ENCODE measurements around the gene ATR. TPM values are rescaled to one million over a fixed set of nuclear protein-coding genes. Genes with fewer than 3 reads are reported as not detected.
"Not testable (repeated sequence)": the region's sequence is repeated elsewhere in the genome, so short reads cannot be mapped to it uniquely, and the experiment has no call there.

The ATR gene
- total RNA-seq, 1 experiment from 2014 or later: 24.7 TPM

DNA sequence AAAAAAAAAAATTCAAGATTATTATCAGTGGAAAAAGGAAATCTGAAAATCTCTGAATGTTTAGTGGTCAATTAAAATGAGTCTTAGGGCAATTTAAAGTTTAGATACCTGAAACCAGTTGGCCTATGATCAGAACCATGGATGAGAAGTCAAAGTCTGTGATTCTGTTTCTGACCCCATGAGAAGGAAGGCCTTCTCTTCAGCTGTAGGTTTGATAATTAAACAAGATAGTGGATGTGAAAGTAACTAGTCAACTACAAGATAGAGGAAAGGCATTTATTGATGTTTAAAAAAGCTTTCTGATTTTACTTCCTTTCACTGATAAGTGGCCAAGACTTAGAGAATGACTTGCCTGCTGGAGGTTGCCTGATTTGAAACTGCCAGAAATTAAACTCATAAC is 26.4 kb upstream of the ATR start:
- Histone ChIP-seq H3K79me2 (ENCODE audit: insufficient read depth, low read length) (peaks cover 16% of the 10 kb centered on the region; the same call in 1 of the 2 replicates), H4K20me1 (ENCODE audit: insufficient read depth) (no peaks in the 10 kb centered on the region), H3K4me2 (ENCODE audit: low read length) (no peak overlapping the region), H2AFZ (ENCODE audit: low read depth, low read length, poor library complexity, severe bottlenecking) (no peak overlapping the region), H3K27ac (ENCODE audit: low read depth, low read length) (no peak overlapping the region), H3K27me3 (ENCODE audit: insufficient read depth, low read length) (no peaks in the 10 kb centered on the region), H3K4me1 (ENCODE audit: control insufficient read depth in 1 of 2, insufficient read depth in 2 of 2, low read length in 2 of 2) (no peaks in the 10 kb centered on the region), H3K4me3 (replicated peaks in 1 of 2; ENCODE audit: low read depth in 1 of 2, low read length in 2 of 2) (no peak overlapping the region), H3K36me3 (ENCODE audit: control insufficient read depth in 1 of 2, insufficient read depth in 2 of 2, low read length in 2 of 2) (no peaks in the 10 kb centered on the region), H3K9me3 (ENCODE audit: control insufficient read depth in 1 of 2, insufficient read depth in 1 of 2, low read depth in 1 of 2, low read length in 2 of 2) (no peaks in the 10 kb centered on the region), H3K9ac (ENCODE audit: low read length) (no peak overlapping the region), H3K9me2 (ENCODE audit: insufficient read depth) (no peaks in the 10 kb centered on the region)
- POLR2A ChIA-PET: no interaction called here
- ATAC-seq: no peak
- no TSS peak for BruUV-seq (replicated peaks)
- no peak for TF ChIP-seq EGR1 (IDR thresholded peaks at IDR 0.05; ENCODE audit: low read depth)
- TF ChIP-seq EZH2phosphoT487 (IDR thresholded peaks at IDR 0.05; ENCODE audit: borderline replicate concordance): no peak
- TF ChIP-seq EZH2 (IDR thresholded peaks at IDR 0.05): no peak
- no peak for TF ChIP-seq CTCF (IDR thresholded peaks at IDR 0.05 in 2 of 3, conservative IDR thresholded peaks at IDR 0.05 in 1 of 3; ENCODE audit: borderline replicate concordance in 1 of 3, insufficient read depth in 1 of 3, low read depth in 2 of 3, low read length in 2 of 3)
- TF ChIP-seq JUND (IDR thresholded peaks at IDR 0.05): no peak
- TF ChIP-seq CEBPB (IDR thresholded peaks at IDR 0.05; ENCODE audit: low read depth): no peak
- no peak for TF ChIP-seq CBX3 (IDR thresholded peaks at IDR 0.05; ENCODE audit: low read depth)
- TF ChIP-seq RAD21 (IDR thresholded peaks at IDR 0.05; ENCODE audit: low read depth): no peak
- CTCF ChIA-PET: no interaction called here
- intact Hi-C loops (cut with micrococcal nuclease): no loop called here
- RAD21 ChIA-PET (ENCODE audit: low non-redundant PET in 1 of 2, low total read pairs in 2 of 2, uncharacterized antibody in 2 of 2, unreplicated experiment in 2 of 2): no interaction called here
- no peak for DNase-seq (ENCODE audit: low read depth, low spot score)

DNA sequence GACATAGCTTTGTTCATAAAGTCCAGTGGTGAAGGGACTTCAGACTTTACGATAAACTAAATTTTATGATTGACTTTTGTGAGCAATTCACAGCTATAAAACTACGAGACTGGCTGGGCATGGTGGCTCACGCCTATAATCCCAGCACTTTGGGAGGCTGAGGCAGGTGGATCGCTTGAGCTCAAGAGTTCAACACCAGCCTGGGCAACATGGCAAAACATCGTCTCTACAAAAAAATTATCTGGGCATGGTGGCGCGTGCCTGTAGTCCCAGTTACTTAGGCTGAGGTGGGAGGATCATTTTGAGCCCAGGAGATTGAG is 24.8 kb upstream of the ATR start:
- BruUV-seq (replicated peaks); CTCF ChIA-PET: not testable (repeated sequence)

More for the DNA sequence above, 24.8 kb upstream of the ATR start:
- ATAC-seq; H3K4me1 ChIP-seq (ENCODE audit: control insufficient read depth in 1 of 2, insufficient read depth in 2 of 2, low read length in 2 of 2); H3K9me3 ChIP-seq (ENCODE audit: control insufficient read depth in 1 of 2, insufficient read depth in 1 of 2, low read depth in 1 of 2, low read length in 2 of 2); POLR2A ChIA-PET; RAD21 ChIA-PET (ENCODE audit: low non-redundant PET in 1 of 2, low total read pairs in 2 of 2, uncharacterized antibody in 2 of 2, unreplicated experiment in 2 of 2); DNase-seq (ENCODE audit: low read depth, low spot score); H3K36me3 ChIP-seq (ENCODE audit: control insufficient read depth in 1 of 2, insufficient read depth in 2 of 2, low read length in 2 of 2); H3K9me2 ChIP-seq (ENCODE audit: insufficient read depth); H2AFZ ChIP-seq (ENCODE audit: low read depth, low read length, poor library complexity, severe bottlenecking); H3K27ac ChIP-seq (ENCODE audit: low read depth, low read length); H3K4me3 ChIP-seq (replicated peaks in 1 of 2; ENCODE audit: low read depth in 1 of 2, low read length in 2 of 2); intact Hi-C loops (cut with micrococcal nuclease); H3K9ac ChIP-seq (ENCODE audit: low read length); H3K4me2 ChIP-seq (ENCODE audit: low read length); H3K27me3 ChIP-seq (ENCODE audit: insufficient read depth, low read length); H3K79me2 ChIP-seq (ENCODE audit: insufficient read depth, low read length); H4K20me1 ChIP-seq (ENCODE audit: insufficient read depth): not testable (repeated sequence)

Data from HCT116 (cell line).